CD4-positive, alpha-beta T cell treated with Interleukin-4 for 1 hour (primary cell): Measurements from ENCODE around the gene TFAP2D.

Experiments
- DNase-seq, 2 donors: peaks; one replicate each; pipeline ENCODE4 v3.0.0-alpha.2; 2020 to 2022

TFAP2D gene

DNA sequence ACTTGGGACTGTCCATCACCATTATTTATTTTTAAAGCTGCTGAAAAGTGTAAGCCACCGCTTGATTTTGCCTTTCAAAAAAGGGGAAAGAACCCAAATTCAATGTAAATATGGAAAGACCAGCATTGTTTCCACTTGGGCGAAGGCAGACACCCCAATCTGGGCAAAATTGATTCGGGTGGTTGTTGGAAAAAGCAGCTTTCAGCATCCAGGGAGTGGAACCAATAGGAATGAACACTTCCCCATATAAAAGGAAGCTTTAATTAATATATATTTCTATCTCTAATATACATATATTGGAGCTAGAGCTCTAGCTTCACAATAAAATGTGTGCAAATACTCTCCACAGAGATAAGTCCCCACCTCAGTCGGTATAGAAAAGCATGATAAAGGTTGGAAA, at the start of gene TFAP2D:
TSS of gene TFAP2D (plus strand) at position 301 of the 400 bp plus-strand sequence. CDS start 530 bp downstream, outside the sequence.
- DNase-seq: no peak

DNA sequence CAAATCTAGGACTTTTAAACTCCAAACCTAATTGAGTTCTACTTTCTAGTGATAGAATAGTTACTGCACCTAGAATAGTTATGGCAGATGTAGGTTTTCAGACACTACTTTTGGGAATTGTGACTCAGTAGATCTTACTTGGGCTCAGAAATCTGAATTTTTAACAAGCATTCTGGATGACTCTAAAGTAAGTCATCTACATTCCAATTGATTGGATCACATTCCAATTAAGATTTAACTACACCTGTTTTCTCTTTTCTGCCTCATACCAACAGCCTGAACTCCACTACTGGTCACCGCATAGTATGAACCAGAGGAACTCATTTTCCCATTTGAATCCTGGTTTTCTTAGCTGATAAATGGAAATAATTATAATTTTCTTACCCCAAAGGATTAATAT, 49.5 kb upstream of the TFAP2D start:
- no peak for DNase-seq

DNA sequence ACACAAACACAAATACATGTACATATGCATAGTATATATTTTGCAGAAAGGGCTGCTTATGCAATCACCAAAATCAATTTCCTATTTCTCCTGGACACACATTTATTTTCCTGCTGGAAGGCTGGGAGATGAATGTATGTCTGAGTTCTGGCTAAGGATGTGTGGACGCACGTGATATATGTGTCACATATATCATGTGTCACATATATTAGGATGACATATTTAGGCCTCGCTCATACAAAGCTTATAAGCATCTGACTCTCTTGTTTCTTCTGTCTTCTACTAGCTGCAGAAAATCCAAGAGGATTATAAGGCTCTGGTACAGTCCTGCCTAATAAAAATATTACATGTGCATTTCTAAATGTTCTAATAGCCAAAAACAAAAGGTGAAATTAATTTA, 47.2 kb upstream of the TFAP2D start:
- no peak for DNase-seq

DNA sequence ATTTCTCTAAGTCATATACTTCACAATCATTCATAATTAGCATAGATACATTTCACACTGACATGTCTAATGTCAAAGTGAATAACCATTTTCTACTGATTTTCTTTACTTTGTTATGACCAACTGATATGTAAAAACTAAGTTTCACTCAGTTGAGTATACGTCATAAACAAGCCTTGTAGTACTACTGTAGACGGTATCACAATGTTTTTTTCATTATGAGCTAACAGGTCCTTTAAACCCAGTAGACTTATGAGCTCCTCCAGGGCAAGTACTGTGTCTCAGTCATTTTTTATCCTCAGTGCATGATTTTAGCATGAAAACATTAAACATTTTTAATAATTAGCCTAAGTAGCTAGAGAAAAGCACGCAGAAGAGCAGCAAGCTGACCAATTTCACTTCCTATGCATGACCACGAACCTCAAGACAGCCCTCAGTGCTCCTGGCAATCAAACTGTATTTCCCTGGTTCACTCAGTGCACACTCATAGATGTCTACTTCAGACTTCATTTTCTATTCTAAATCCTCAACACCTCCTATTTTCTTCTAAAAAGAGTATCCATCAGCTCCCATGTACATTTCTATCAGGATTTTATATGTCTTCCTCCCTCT, 32.0 kb upstream of the TFAP2D start:
- DNase-seq: no peak

DNA sequence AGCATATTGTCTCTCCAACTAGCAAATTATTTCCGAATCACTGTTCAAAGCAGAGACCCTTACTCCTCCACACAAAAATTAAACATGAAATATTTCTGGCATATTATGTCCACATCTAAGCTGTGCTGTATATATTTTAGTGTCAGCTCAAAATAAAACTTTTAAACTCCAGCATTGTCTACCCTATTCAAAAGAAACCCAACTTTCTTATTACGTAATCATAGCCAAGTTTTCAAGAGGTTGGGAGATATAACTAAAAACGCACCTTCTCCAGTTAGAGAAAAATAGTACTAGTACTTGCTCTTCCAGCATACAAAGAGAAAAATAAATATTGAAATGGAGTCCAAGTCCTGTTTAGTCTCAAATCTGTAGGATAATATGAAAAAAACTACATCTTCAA, 24.1 kb upstream of the TFAP2D start:
- no peak for DNase-seq

DNA sequence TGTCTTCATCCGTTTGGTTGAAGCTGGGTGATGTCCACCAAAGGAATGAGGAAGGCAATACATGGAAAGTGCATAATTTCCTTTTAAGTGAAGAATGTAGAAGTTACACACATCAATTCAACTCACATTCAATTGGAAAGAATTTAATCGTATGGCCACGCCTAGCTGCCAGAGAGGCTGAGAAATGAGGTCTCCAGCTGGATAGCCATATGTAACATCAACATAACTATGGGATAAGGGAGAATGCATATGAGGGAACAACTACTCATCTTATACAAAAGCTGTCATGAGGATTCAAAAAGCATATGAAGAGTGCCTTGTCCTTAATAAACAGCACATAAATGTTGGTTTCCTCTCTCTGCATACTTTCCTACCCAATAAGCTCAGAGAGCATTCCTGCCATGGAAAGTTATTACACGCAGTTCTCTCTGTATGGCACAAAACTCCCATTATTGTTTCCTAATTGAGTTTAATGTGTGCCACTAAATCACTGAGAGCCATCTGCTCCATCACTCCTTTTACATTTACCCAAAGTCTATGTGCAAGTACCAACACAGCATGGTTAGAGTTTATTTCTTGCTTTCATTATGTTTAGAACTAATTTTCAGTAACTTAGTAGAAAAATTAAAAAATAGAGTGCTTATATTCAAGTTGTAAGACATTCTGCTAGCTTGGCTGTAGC, 21.4 kb upstream of the TFAP2D start:
- no peak for DNase-seq

DNA sequence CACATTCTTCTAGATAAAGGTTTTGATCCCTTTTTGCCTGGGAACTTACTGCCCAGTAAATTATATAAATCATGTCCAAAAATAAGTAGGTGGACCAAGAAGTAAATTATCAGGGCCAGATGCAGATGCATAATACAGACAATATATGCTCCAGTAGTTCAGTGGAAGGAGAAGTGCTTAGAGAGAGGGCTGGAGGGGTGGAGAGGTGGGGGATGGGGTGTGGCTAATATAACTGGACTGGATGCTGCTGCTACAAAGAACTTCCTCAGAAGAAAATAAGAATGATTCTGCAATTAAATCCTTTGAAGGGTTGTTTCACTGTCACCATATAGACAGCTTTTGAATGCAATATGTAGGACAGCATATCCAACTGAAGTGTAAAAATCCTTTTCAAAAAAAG, 14.8 kb upstream of the TFAP2D start:
- no peak for DNase-seq

DNA sequence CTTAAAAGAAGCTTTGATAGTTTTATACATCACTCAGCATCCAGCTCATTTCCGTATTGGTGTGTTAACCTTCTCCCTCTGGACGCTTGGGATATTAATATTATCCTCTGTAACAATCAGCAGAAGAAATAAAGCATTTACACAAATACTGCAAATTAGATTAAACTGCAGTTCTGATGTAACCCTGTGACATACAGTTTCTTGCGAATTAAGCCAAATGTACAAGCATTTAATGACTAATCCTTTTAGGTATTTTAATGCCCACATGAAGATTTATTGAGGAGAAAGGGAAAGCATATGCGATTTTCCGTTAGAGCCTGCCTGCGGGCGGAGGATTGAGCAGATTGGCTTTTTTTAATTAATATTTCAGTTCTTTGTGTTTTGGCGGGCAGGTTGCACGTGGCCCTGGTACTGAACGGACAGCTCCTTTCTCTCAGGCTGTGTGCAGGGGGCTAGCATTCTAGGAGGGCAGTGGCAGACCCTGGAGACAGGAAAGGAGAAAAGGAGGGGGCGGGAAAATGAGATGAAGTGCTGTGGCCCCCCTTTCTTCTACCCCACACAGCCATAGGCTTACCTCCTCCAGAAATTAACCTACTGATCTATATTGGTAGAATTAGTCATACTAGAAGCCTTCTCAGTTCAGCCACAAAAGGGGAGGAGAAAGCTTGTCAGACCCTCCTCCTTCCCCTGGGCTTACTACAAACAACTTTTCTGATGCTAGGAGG, 14.1 kb upstream of the TFAP2D start:
- DNase-seq: no peak

DNA sequence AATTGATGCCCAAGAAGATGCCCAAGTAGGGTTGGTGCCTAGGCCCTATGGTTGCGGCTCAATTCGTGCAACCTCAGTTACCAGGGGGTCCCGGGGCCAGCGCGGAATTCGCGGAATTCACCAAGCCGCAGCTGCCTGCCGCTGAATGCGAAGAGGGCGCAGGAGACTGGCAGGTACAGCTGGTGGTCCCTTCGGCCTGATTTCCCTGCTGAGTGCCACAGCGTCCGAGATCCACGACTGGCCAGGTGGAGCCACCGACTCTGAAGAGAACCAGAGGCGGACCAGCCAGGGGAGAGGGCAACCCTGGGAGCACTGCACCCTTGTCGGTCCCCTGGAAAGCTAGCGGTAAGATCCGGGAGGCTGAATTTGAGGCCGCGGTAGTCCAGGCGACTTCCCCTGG, 6.8 kb upstream of the TFAP2D start:
- DNase-seq: no peak

DNA sequence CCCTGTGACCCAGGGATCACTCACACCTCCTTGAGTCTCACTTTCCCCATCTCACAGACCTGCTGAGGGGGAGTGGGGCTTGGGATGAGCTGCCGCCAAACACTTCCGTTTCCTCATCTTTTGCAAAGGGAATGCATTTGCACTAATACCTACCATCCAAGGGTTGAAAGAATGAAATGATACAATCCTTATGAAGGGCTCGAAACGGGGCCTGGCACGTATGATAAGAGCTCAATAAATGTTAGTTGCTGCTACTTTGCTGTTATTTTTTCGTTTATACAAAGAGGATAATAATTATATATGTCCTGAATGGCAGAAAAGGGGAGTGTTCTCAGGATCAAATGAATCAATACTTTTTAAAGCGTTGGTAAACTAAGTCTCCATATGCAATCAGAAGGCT, 6.1 kb upstream of the TFAP2D start:
- no peak for DNase-seq

DNA sequence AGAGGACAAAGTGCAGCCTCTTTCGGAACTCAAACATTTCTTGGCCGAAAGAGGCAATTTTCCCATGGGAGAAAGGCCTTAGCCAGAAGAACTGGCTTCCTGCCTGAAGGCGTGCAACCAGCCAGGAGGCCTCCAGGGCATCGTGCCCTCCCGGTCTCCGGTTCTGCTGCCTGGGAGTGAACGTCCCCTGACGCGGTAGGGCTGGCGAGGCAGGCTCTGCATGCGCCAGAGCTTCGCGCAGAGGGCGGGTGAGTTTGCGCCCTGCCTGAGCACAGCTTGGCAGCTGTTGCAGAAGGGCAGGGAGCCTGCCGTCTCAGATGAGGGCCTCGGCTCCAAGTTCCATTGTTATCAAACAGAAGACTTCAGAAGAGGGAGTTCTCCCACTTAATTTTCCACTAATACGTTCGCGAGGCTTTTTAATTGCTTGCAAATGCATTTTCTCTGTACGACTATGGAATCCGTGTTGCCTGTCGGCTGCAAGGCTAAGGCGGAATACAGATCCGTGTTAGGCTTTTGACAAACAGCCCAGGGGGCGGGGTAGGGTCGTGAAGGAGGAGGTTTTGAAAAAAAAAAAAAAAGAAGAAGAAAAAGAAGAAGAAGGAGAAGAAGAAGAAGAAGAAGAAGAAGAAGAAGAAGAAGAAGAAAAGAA, 5.5 kb upstream of the TFAP2D start:
- DNase-seq: no peak

DNA sequence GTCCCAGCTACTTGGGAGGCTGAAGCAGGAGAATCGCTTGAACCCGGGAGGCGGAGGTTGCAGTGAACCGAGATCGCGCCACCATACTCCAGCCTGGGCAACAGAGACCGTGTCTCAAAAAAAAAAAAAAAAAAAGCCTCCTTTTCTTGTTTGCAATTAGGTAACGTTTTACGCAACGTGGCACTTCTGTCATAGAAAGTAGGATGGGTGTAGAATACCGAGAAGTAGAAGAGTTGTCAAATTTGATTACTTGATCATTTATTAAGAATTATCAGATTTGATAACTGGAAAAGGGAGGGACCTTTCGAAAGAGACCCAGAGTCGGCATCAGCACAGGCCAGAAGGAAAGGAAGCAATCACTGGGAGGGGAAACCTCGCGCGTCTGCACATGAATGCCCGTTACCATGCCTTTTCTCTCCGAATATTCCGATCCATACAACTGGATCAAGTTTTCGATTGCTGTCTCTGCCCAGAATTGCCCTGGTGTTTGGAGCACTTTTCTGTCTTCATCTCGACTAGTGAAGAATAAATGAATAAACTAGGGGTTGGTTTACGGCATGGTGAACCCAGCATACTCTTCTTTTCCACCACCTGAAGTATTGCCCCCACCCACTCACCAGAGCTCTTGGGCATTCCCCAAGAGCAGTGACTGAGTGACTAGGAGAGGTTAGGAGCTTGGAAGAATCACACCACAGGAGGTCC, 4.5 kb upstream of the TFAP2D start:
- DNase-seq: no peak

DNA sequence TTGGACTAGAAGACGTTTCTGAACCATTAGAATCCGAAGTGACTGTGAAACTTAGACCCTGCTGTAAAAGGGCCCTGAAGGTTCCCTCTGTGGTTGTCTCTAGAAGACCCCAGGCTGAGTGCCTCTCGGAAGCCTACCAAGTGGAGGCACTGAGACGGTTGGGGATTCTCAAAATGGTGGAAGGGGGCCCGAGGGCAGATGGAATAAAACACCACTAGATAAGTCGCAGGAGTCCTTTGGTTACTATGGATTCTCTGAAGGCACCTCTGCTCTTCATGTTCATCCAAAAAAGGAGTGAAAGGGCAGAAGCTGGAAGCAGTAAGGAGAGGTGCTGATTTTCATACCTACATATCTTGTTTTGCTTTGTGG, 4.0 kb upstream of the TFAP2D start:
- DNase-seq: no peak

DNA sequence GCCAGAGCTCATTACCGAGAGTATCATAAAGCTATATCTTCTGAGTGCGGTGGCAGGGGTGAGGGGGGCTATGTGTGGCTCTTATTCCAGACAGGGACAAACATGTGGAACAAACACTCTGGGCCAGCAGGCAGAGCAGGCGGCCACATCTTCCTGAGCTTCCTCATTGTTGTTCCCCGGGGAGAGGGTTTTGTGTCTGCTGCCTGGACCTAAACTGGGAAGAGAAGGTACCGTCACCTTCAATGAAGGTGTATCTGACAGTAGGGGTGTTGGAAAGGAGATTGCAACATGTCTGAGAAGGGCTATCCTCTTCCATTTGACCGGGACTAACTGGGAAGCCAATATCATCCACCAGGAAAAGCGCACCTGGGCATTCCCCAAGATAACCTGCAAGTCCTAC, 1.6 kb upstream of the TFAP2D start:
- DNase-seq: no peak

DNA sequence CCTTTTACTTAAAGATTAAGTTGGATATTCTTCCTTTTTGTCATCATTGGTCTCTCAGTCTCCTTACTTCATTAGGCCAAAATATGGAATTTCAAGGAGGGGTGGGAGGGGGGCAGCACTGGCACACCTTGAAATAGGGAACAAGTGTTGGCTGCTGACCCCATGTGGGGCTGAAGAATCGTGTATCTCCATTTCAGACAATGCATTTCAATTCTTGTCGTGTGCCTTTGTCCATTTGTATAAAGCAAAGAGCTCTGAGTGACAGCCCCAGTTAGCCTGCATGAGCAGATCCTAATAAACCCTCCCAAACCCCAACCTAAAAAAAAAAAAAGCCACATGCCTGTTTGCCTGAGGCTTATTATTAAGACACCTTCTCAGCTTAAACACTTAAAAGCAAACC, 1.0 kb upstream of the TFAP2D start:
- no peak for DNase-seq

DNA sequence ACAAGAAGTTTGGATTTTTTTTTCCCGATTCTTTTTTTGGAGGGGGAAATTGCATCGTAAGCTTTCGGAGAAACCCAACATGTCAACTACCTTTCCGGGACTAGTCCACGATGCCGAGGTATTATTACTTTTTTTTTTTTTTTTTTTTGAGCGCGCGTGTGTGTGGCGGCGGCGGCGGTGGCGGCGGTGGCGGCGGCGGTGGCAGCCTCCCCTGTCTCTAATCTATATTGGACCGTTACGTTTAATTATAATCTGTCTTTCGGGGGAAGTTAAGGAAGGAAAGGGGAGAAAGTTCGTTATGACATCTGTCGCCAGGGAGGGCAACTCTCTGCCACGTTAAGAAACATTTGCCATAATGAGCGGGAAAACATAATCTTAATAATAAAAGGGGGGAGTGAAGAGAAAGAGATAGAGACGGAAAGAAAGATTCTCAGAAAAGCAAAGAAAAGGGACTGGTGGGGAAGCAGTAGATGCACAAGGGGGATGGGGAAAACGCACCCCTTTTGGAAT, 706 bp downstream of the TFAP2D start:
- no peak for DNase-seq

DNA sequence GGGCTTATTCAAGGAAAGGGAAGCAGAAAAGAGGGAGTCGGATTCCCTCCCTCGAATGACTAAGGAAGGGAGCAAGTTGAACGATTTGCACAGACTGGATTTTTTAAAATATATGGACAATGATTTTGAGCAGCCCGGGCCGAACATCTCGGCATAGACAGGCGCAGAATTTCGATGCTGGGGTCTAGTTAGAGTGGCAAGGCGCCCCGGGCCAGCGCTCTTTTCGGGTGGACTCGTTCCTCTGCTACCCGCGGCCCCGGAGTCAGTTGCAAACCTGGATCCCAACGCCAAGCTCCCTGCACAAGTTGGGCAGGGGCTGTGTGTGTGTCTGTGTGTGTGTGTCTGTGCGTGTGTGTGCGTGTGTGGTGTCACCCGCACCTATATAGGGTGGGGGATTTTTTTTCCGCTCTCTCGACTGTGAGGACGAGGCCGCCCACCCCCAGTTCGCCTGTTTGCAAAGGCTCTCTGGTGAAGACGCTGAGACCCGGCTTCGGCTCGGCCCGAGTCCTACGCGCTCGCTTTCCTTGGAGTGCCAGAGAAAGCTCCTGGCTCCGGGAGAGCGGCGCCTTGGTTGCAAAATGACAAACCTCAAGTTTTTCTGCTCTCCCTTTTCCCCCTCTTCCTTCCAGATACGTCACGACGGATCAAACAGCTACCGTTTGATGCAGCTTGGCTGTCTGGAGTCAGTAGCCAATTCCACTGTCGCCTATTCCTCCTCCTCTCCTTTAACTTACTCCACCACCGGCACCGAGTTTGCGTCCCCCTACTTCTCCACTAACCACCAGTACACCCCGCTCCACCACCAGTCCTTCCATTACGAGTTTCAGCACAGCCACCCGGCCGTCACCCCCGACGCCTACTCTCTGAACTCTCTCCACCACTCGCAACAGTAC, 1.4 kb downstream of the TFAP2D start:
- DNase-seq: no peak

DNA sequence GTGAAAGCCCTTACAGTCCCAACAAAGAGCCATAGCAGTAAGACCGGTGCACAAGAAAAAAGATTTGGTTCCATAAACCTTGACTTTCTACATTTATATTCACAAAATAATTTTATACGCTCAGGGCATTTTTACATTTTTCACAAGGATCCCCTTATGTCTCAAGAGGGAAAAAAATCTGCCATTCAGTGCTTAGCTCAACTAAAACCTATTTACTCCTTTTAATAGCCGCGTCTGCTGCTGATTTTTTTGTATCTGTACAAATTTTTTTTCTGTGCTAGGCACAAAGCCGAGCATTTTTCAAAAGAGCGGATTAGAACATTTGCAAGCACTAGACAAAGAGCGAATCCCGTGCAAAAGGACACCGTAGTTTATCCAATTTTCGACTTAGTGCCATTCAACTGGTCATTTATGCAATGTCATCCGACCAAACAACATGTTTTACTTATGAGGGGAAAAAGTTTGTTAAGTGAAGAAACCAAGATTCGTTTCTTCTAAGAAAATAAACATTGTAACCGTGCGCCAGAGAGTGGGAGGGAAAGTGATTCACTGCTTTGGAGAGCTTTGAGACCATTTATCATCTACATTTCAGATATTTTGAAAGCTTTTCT, 3.7 kb downstream of the TFAP2D start:
- DNase-seq: no peak

DNA sequence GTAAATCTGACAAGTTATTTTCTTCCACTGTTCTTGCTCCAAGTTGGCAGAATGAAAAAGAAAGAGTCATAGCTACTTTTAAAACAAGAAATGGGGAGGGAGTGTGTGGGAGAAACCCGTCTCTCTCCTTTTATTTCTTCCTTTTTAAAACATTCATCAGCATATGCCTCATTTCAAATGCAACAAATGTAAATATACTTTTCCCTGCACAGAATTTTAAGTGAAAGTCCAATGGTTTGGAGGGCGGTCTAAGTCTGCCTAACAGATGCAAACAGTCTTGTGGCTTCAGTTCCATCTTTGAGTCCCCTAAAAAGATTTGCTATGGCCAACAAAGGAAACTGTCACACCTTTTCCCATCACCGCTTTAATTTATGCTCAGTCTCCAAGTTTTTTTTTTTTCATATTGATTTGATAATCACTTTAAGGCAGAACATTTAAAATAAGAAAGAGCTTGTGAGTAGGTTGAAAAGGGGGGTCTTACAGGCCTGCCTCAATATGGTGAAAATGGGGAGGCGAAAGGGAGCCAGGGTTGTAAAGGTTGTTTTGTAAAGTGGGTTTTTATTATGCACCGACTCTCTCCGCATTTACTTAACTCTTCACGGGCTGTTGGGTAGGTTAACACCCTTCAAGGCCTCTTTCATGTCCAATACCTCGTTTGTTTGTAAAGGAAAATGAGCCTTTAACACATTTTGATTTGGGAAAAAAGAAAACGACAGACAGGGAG, 4.6 kb downstream of the TFAP2D start:
- DNase-seq: no peak

DNA sequence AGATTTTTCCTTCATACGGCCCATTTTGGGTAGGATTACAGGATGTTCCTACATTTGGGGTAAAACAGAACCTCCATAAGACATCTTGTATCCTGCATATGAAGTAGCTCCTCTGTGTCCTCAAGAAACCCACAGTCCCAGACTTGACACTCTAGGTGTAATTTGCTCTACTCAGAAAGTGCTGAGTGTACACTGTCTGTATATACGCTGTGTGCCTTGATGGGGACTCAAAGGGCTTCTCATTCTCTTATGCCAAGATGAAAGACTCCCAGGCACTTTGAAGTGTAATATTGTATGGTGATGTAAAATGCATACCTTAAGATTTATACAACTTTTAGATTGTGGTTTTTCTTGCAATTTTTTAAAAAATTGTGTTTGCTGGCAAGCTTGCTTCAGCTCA, 5.2 kb downstream of the TFAP2D start:
- DNase-seq: no peak

DNA sequence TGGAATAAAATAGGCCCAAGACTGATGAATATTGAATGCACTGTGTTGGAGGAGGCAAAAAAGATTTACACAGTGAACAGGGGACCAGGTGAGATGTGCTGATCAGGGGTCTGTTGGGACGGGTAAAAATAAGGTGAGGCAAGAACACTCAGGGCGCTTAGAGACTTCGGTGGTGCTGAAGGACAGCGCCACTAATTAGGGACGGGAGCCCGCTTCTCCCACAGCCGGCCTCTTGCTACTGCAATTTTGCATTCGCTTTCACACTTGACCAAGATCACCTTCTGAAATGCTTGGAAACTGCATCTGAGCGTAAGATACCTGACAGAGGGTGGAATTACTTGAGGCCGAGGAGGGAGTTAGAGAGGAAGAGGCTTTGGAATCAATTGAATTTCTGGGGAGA, 7.3 kb downstream of the TFAP2D start:
- DNase-seq: no peak
